ENCODE results near the gene AFAP1.

Gene AFAP1

DNA sequence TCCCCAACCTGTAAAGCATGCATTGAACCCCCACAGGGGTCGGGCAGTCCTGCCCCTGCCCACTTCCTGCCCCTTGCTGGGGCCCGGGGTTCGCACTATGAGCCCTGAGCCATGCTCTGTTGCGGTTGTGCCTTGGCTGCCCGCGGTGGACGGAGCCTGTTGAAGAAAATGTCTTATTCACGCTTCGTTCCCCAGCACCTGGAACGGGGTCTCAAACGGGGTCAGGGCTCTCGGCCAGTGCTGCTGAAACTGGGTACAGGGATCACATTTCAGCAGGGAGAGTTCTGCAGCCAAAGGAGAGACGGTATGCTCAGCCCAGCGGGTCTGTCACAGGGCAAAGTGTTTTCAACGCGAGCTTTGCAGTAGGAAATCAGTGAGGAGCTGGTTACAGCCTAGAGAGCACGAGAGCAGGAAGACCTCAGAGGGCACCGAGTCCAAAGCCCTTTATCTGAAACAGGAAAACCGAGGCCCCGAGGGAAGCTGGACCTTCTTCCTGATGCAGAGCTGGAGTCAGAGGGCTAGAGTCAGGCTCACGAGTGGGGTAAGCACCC, 46.3 kb upstream of the AFAP1 start:
- no peak for TF ChIP-seq RAD21 (IDR thresholded peaks at IDR 0.05; ENCODE audit: low read depth)
- TF ChIP-seq EP300 (IDR thresholded peaks at IDR 0.05; ENCODE audit: borderline replicate concordance): no peak
- TF ChIP-seq, protein P1, sequence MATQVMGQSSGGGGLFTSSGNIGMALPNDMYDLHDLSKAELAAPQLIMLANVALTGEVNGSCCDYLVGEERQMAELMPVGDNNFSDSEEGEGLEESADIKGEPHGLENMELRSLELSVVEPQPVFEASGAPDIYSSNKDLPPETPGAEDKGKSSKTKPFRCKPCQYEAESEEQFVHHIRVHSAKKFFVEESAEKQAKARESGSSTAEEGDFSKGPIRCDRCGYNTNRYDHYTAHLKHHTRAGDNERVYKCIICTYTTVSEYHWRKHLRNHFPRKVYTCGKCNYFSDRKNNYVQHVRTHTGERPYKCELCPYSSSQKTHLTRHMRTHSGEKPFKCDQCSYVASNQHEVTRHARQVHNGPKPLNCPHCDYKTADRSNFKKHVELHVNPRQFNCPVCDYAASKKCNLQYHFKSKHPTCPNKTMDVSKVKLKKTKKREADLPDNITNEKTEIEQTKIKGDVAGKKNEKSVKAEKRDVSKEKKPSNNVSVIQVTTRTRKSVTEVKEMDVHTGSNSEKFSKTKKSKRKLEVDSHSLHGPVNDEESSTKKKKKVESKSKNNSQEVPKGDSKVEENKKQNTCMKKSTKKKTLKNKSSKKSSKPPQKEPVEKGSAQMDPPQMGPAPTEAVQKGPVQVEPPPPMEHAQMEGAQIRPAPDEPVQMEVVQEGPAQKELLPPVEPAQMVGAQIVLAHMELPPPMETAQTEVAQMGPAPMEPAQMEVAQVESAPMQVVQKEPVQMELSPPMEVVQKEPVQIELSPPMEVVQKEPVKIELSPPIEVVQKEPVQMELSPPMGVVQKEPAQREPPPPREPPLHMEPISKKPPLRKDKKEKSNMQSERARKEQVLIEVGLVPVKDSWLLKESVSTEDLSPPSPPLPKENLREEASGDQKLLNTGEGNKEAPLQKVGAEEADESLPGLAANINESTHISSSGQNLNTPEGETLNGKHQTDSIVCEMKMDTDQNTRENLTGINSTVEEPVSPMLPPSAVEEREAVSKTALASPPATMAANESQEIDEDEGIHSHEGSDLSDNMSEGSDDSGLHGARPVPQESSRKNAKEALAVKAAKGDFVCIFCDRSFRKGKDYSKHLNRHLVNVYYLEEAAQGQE (IDR thresholded peaks at IDR 0.05; ENCODE audit: low read depth): no peak
- TF ChIP-seq, protein P2, sequence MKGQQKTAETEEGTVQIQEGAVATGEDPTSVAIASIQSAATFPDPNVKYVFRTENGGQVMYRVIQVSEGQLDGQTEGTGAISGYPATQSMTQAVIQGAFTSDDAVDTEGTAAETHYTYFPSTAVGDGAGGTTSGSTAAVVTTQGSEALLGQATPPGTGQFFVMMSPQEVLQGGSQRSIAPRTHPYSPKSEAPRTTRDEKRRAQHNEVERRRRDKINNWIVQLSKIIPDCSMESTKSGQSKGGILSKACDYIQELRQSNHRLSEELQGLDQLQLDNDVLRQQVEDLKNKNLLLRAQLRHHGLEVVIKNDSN (IDR thresholded peaks at IDR 0.05): no peak
- no peak for TF ChIP-seq FOXM1 (IDR thresholded peaks at IDR 0.05; ENCODE audit: borderline replicate concordance, low read depth)
- TF ChIP-seq TCF12 (IDR thresholded peaks at IDR 0.05; ENCODE audit: low read depth): no peak
- no peak for TF ChIP-seq ZBTB7A (IDR thresholded peaks at IDR 0.05; ENCODE audit: low read depth)
- no peak for TF ChIP-seq TEAD4 (IDR thresholded peaks at IDR 0.05)
- no peak for TF ChIP-seq CEBPB (IDR thresholded peaks at IDR 0.05)
- TF ChIP-seq, protein P3, sequence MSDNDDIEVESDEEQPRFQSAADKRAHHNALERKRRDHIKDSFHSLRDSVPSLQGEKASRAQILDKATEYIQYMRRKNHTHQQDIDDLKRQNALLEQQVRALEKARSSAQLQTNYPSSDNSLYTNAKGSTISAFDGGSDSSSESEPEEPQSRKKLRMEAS (IDR thresholded peaks at IDR 0.05): no peak
- TF ChIP-seq EGR1 (IDR thresholded peaks at IDR 0.05): no peak
- TF ChIP-seq YY1 (IDR thresholded peaks at IDR 0.05; ENCODE audit: low read depth): no peak

DNA sequence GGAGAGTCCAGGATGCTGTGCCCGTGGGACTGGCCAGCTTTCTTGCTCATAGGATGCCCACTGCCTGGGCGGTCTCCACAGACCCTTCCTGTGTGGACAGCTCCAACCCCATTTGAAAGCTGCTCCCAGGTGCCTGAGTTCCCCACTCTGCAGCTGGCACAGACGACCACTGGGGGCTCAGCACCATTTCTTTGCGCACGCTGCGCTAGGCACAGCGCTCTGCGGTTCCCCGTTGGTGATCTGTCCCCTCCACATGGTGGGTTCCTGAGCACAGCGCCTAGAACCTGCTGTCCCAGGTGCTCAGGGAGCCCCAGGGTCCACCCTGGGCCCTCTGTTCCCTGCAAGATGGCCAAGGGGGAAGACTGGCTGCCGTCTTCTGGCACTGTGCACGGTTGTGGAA, 45.4 kb upstream of the AFAP1 start:
- TF ChIP-seq RAD21 (IDR thresholded peaks at IDR 0.05; ENCODE audit: low read depth) (no peak), EP300 (IDR thresholded peaks at IDR 0.05; ENCODE audit: borderline replicate concordance) (no peak), EGR1 (IDR thresholded peaks at IDR 0.05) (no peak), TAF1 (IDR thresholded peaks at IDR 0.05; ENCODE audit: low read depth) (no peak), CREB1 (IDR thresholded peaks at IDR 0.05; ENCODE audit: low read depth) (no peak), CEBPB (IDR thresholded peaks at IDR 0.05) (no peak), TEAD4 (IDR thresholded peaks at IDR 0.05) (no peak), YY1 (IDR thresholded peaks at IDR 0.05; ENCODE audit: low read depth) (no peak)
- TF ChIP-seq, protein P2 (IDR thresholded peaks at IDR 0.05): no peak
- TF ChIP-seq, protein P1 (IDR thresholded peaks at IDR 0.05; ENCODE audit: low read depth): no peak

DNA sequence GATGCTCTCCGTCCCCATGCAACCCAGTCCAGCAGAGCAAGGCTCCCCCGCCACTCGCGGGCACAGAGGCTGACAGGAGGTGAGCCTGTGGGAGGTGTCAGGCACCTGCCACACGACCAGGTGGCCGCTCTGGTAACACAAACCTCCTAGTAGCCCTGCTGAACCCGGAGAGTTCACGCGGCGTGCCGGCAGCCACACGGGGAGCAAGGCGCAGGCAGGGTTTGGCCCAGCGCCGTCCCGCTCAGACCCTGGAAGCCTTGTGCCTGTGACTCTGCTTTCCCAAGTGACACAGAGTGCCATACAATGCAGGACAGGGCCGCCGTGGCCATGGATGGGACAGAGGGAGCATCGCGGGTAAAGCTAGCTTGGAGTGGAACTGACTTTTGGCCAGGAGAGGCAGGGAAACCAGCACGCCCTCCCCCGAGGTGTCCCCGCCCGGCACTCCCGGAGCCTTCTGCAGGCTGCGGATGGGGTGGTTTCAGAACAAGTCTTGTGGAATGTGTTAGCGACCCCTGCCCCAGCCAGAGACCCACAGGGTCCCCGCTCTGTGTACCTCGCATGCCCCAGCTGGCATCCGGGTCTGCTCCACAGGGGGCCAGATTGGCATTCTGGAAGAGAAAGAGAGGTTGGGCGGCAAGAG, 44.7 kb upstream of the AFAP1 start:
- TF ChIP-seq TCF12 (IDR thresholded peaks at IDR 0.05; ENCODE audit: low read depth): no peak
- no peak for TF ChIP-seq NFIC (IDR thresholded peaks at IDR 0.05)
- no peak for TF ChIP-seq CEBPB (IDR thresholded peaks at IDR 0.05)
- TF ChIP-seq TEAD4 (IDR thresholded peaks at IDR 0.05): no peak
- no peak for TF ChIP-seq EGR1 (IDR thresholded peaks at IDR 0.05)
- TF ChIP-seq, protein P2 (IDR thresholded peaks at IDR 0.05): no peak
- no peak for TF ChIP-seq FOXM1 (IDR thresholded peaks at IDR 0.05; ENCODE audit: borderline replicate concordance, low read depth)
- TF ChIP-seq RAD21 (IDR thresholded peaks at IDR 0.05; ENCODE audit: low read depth): no peak
- no peak for TF ChIP-seq ZBTB7A (IDR thresholded peaks at IDR 0.05; ENCODE audit: low read depth)
- no peak for TF ChIP-seq YY1 (IDR thresholded peaks at IDR 0.05; ENCODE audit: low read depth)
- TF ChIP-seq, protein P1 (IDR thresholded peaks at IDR 0.05; ENCODE audit: low read depth): no peak
- no peak for TF ChIP-seq TAF1 (IDR thresholded peaks at IDR 0.05; ENCODE audit: low read depth)
- TF ChIP-seq EP300 (IDR thresholded peaks at IDR 0.05; ENCODE audit: borderline replicate concordance): no peak
- TF ChIP-seq, protein P3 (IDR thresholded peaks at IDR 0.05): no peak
- TF ChIP-seq CREB1 (IDR thresholded peaks at IDR 0.05; ENCODE audit: low read depth): no peak

DNA sequence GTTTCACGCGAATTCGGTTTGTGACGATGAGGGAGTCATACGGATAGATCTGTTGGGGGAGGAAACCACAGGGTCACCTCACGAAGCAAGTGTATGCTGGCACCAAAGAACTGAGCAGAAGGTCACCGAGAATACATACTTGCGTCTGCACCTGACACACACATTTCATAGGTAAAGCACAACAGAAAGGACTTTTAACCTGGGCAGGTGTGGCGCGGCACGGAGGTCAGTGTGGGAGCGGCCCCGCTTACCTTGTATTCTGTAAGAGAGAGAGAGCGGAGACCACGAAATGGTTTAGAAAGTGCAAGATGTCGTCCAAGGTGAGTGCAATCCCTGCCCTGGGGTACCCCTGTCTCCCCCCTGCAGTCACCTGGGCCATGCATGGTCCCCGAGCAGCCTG, 43.6 kb upstream of the AFAP1 start:
- no peak for TF ChIP-seq YY1 (IDR thresholded peaks at IDR 0.05; ENCODE audit: low read depth)
- no peak for TF ChIP-seq CEBPB (IDR thresholded peaks at IDR 0.05)
- TF ChIP-seq ZBTB7A (IDR thresholded peaks at IDR 0.05; ENCODE audit: low read depth): no peak
- TF ChIP-seq, protein P1 (IDR thresholded peaks at IDR 0.05; ENCODE audit: low read depth): no peak
- no peak for TF ChIP-seq FOXM1 (IDR thresholded peaks at IDR 0.05; ENCODE audit: borderline replicate concordance, low read depth)
- TF ChIP-seq EP300 (IDR thresholded peaks at IDR 0.05; ENCODE audit: borderline replicate concordance): no peak
- TF ChIP-seq TCF12 (IDR thresholded peaks at IDR 0.05; ENCODE audit: low read depth): no peak
- TF ChIP-seq TAF1 (IDR thresholded peaks at IDR 0.05; ENCODE audit: low read depth): no peak
- TF ChIP-seq RAD21 (IDR thresholded peaks at IDR 0.05; ENCODE audit: low read depth): no peak
- no peak for TF ChIP-seq EGR1 (IDR thresholded peaks at IDR 0.05)
- TF ChIP-seq, protein P2 (IDR thresholded peaks at IDR 0.05): no peak
- no peak for TF ChIP-seq TEAD4 (IDR thresholded peaks at IDR 0.05)
- no peak for TF ChIP-seq NFIC (IDR thresholded peaks at IDR 0.05)
- TF ChIP-seq, protein P3 (IDR thresholded peaks at IDR 0.05): no peak
- TF ChIP-seq CREB1 (IDR thresholded peaks at IDR 0.05; ENCODE audit: low read depth): no peak
